Spleen (tissue), 11 donors: ENCODE measurements around the gene WWP2. TPM values are rescaled to one million over a fixed set of nuclear protein-coding genes. Genes with fewer than 3 reads are reported as not detected.

Experiments
- DNase-seq: peaks from one replicate; pipeline ENCODE4 v3.0.0-alpha.2; 2020
- H3K27ac ChIP-seq, 8 donors: fragments of 200-600 bp; sonication (generic) in 7 of 8; 1 replicate in 4 of 8; 2 replicates in 4 of 8; pipeline versions ENCODE4 v1.5.0 to v1.8.0; 2016 to 2021; ENCODE audit warnings: inconsistent platforms in 4 of 8, mild to moderate bottlenecking in 4 of 8, moderate library complexity in 1 of 8
- H3K27me3 ChIP-seq, 7 donors: fragments of 200-600 bp; sonication (generic) in 6 of 7; replicated peaks in 1 of 7; 1 replicate in 4 of 7; 2 replicates in 3 of 7; pipeline versions ENCODE4 v1.5.0 to v1.8.0; 2016 to 2021; ENCODE audit warnings: inconsistent platforms in 3 of 7, mild to moderate bottlenecking in 1 of 7
- H3K36me3 ChIP-seq, 6 donors: fragments of 200-600 bp; sonication (generic) in 5 of 6; 1 replicate in 4 of 6; 2 replicates in 2 of 6; pipeline versions ENCODE4 v1.5.0 to v1.8.0; 2016 to 2021; ENCODE audit warnings: inconsistent platforms in 2 of 6
- H3K4me1 ChIP-seq, 6 donors: fragments of 200-600 bp; sonication (generic) in 5 of 6; 1 replicate in 3 of 6; 2 replicates in 3 of 6; pipeline versions ENCODE4 v1.5.0 to v1.8.0; 2016 to 2021; ENCODE audit warnings: inconsistent platforms in 3 of 6
- H3K4me3 ChIP-seq, 8 donors: fragments of 200-600 bp; sonication (generic) in 7 of 8; 1 replicate in 4 of 8; 2 replicates in 4 of 8; pipeline versions ENCODE4 v1.5.0 to v1.8.0; 2016 to 2021; ENCODE audit warnings: inconsistent platforms in 4 of 8, mild to moderate bottlenecking in 4 of 8, moderate library complexity in 2 of 8
- H3K9me3 ChIP-seq, 8 donors: fragments of 200-600 bp; sonication (generic) in 7 of 8; 1 replicate in 4 of 8; 2 replicates in 4 of 8; pipeline versions ENCODE4 v1.5.0 to v1.8.0; 2016 to 2021; ENCODE audit warnings: inconsistent platforms in 4 of 8
- CTCF ChIP-seq, 11 experiments: fragments of 200-600 bp in 7 of 11; fragments of 450-650 bp in 4 of 11; sonication (generic) in 4 of 11; IDR thresholded peaks in 8 of 11; conservative IDR thresholded peaks in 3 of 11; 1 replicate in 7 of 11; 2 replicates in 4 of 11; pipeline versions ENCODE4 v1.4.0 to v1.8.0; 2016 to 2021; ENCODE audit warnings: antibody characterized with exemption in 11 of 11, inconsistent platforms in 4 of 11, mild to moderate bottlenecking in 1 of 11
- POLR2A ChIP-seq, 3 donors: fragments of 450-650 bp; IDR thresholded peaks; one replicate each; pipeline ENCODE4 v1.5.1; 2017; ENCODE audit warnings: antibody characterized with exemption in 3 of 3, mild to moderate bottlenecking in 1 of 3
- POLR2AphosphoS5 ChIP-seq, 3 donors: sonication (generic); formaldehyde crosslinking; IDR thresholded peaks; one replicate each; pipeline ENCODE4 v1.5.1; 2017; ENCODE audit warnings: antibody characterized with exemption in 3 of 3
- WGBS, 5 donors: extraction: QIAGEN DNeasy Blood & Tissue Kit in 3 of 5; methylation state at CpG; one replicate each; pipeline versions ENCODE4 v1.1.5 to v1.1.7; 2013 to 2018; 5-methylcytosine and 5-hydroxymethylcytosine counted together
- intact Hi-C: fragments of 100-400 bp; cut with DNase I; formaldehyde crosslinking; loops from one replicate; pipeline ENCODE4 v1.15.0; 2023; ENCODE audit warnings: low total_unique reads
- polyA plus RNA-seq, 3 donors: library from polyadenylated mRNA; stranded (reverse); fragments of 200-250 nt; gene quantifications; one replicate each; pipeline ENCODE4 v1.2.1, GENCODE V29; 2013
- total RNA-seq, 7 donors: library from RNA; depleted of rRNA in 3 of 7; stranded (reverse); fragments of >200 nt in 3 of 7; fragmentation: NEBNext Ultra II Directional in 4 of 7; extraction: Animal tissue kit (Norgen Biotek cat#: 25700) in 4 of 7; gene quantifications; one replicate each; pipeline versions ENCODE4 v1.1.0 to v1.2.1, GENCODE V29; 2016 to 2021
- donor health status: healthy with polysubstance abuse.
- donor health status: DM: no; HTN: no; CAD: no; lungs with moderate emphysema.
- donor health status: DM: no; HTN: no; CAD: no.
- donor health status: Bipolar disorder and iron deficiency.
- donor health status: healthy.
- donor health status: DM: no; HTN: no; CAD: no.
- donor health status: DM: yes; HTN: yes; CAD: no.

WWP2 gene
- total and polyA plus RNA-seq, 10 donors = 13.7 to 109 (median 67.7) TPM

GRCh38 chr16:69724981-69725479 lies 37.1 kb upstream of the WWP2 start:
- intact Hi-C loops = no loop called here
- WGBS, 5 donors = 51 to 77% (median 65%) methylated on average over 6 of the region's 6 CpGs
- Histone ChIP-seq H3K36me3 (no peaks in the 10 kb centered on the region), H3K4me1 (peaks cover 9 to 43% (median 30%) of the 10 kb centered on the region in 6 donors), H3K27ac (peak overlapping the region in 6 of 8 donors; percentile 43 to 89 (median 84)), H3K4me3 (peak overlapping the region in 2 of 8 donors; percentile 63 to 72), H3K9me3 (no peaks in the 10 kb centered on the region), H3K27me3 (no peaks in the 10 kb centered on the region)
- DNase-seq = peak; percentile 9
- TF ChIP-seq POLR2AphosphoS5 (IDR thresholded peaks at IDR 0.05) = no peak
- TF ChIP-seq POLR2A (IDR thresholded peaks at IDR 0.05) = no peak
- TF ChIP-seq CTCF (IDR thresholded peaks at IDR 0.05 in 8 of 11, conservative IDR thresholded peaks at IDR 0.05 in 3 of 11) = no peak

GRCh38 chr16:69725480-69726312 lies 36.4 kb upstream of the WWP2 start:
- 67 to 70% (median 69%) methylated on average over 32 of the region's 32 CpGs for WGBS, 5 donors
- H3K27me3 ChIP-seq = no peaks in the 10 kb centered on the region
- DNase-seq = peak; percentile 35
- intact Hi-C loops = no loop called here
- no peaks in the 10 kb centered on the region for H3K9me3 ChIP-seq
- TF ChIP-seq POLR2AphosphoS5 (IDR thresholded peaks at IDR 0.05) (no peak), POLR2A (IDR thresholded peaks at IDR 0.05) (no peak), CTCF (IDR thresholded peaks at IDR 0.05 in 8 of 11, conservative IDR thresholded peaks at IDR 0.05 in 3 of 11) (no peak)
- peak overlapping the region; percentile 54 to 72 (median 60) for H3K4me3 ChIP-seq
- peaks cover 9 to 43% (median 30%) of the 10 kb centered on the region in 6 donors for H3K4me1 ChIP-seq
- H3K27ac ChIP-seq = peak overlapping the region; percentile 55 to 89 (median 81)
- no peaks in the 10 kb centered on the region for H3K36me3 ChIP-seq

- no peaks in the 10 kb centered on the region for H3K27me3 ChIP-seq
- H3K4me3 ChIP-seq = peak within 1 kb of the TSS; percentile 54 to 72 (median 60)
- no peaks in the 10 kb centered on the region for H3K36me3 ChIP-seq
- intact Hi-C loops = no loop called here
- H3K4me1 ChIP-seq = peaks cover 9 to 43% (median 30%) of the 10 kb centered on the region in 6 donors
- peak; percentile 99 for DNase-seq
- WGBS, 5 donors = 0 to 2% (median 1%) methylated on average over 27 to 31 of the region's 31 CpGs
- peak; percentile 83 to 91 (median 89) for TF ChIP-seq POLR2AphosphoS5 (IDR thresholded peaks at IDR 0.05)
- TF ChIP-seq CTCF (IDR thresholded peaks at IDR 0.05 in 8 of 11, conservative IDR thresholded peaks at IDR 0.05 in 3 of 11) = no peak
- TF ChIP-seq POLR2A (IDR thresholded peaks at IDR 0.05) = peak in 2 of 3 donors; percentile 10 to 48
- H3K9me3 ChIP-seq = no peaks in the 10 kb centered on the region
- H3K27ac ChIP-seq = peak within 1 kb of the TSS; percentile 55 to 89 (median 81)
Observed at GRCh38 chr16:69726313-69727060, 35.6 kb upstream of the WWP2 start, which contains the start of gene NQO1. Gene NQO1, minus strand, starts transcription at chr16:69726560. Its CDS starts 121 bp downstream, at chr16:69726439.
